AG09309 (cell line): ENCODE results near the gene CHMP3.

Source experiments
- DNase-seq: peaks from one replicate; pipeline ENCODE4 v3.0.0-alpha.2; 2010; ENCODE audit warnings: low read depth
- H3K4me3 ChIP-seq: 2 replicates; pipeline ENCODE4 v1.5.1; 2011; ENCODE audit warnings: mild to moderate bottlenecking, low read depth, low read length, moderate library complexity; ENCODE audit not compliant: control insufficient read depth
- TF ChIP-seq, protein P1 (sequence below): IDR thresholded peaks from 2 replicates; pipeline ENCODE4 v1.5.1; 2011; ENCODE audit warnings: mild to moderate bottlenecking, low read depth, low read length, inconsistent platforms; ENCODE audit not compliant: insufficient read depth, control insufficient read depth; ENCODE audit errors: missing control alignments

Gene CHMP3

DNA sequence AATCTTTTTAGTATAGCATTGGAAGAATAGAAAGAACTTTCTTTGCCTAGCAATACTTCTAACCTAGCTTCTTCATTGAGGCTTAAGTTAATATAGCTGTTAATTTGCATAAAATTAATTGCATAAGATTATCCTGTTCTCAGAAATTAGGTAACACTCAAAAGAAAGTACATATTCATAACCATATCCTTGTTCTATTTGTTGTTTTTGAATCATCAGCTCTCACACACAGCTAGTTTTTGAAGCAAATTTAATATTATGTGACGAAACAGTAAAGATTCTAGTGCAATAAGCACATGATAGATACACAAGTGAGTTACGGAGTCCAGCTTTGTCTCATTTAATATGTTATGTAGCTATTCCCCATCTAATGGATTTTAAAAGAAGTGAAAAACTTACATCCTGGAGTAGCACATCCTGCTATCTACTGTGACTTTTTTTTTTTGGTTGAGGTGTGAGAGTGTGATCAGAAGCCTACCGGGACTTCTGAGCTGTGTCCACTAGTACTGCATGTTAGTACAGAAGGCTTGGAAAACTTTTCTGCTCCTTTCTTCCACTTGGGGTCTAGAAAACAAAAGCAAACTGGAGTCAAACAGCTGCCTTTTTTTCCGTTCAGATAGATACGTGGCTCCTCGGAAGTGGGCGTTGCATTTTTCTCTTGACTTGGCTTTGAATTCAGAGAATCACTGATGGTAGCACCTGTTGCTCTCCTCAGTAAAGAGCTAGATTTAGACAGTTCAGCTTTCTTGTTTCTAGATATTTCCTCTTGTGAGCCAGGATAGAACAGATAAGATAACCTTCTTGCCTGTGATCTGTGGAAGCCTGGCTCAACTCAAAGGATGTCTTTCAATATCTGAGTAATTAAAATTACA is 94.8 kb downstream of the CHMP3 start:
- TF ChIP-seq, protein P1, sequence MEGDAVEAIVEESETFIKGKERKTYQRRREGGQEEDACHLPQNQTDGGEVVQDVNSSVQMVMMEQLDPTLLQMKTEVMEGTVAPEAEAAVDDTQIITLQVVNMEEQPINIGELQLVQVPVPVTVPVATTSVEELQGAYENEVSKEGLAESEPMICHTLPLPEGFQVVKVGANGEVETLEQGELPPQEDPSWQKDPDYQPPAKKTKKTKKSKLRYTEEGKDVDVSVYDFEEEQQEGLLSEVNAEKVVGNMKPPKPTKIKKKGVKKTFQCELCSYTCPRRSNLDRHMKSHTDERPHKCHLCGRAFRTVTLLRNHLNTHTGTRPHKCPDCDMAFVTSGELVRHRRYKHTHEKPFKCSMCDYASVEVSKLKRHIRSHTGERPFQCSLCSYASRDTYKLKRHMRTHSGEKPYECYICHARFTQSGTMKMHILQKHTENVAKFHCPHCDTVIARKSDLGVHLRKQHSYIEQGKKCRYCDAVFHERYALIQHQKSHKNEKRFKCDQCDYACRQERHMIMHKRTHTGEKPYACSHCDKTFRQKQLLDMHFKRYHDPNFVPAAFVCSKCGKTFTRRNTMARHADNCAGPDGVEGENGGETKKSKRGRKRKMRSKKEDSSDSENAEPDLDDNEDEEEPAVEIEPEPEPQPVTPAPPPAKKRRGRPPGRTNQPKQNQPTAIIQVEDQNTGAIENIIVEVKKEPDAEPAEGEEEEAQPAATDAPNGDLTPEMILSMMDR, result no peak
- H3K4me3 ChIP-seq, result no peak overlapping the region

DNA sequence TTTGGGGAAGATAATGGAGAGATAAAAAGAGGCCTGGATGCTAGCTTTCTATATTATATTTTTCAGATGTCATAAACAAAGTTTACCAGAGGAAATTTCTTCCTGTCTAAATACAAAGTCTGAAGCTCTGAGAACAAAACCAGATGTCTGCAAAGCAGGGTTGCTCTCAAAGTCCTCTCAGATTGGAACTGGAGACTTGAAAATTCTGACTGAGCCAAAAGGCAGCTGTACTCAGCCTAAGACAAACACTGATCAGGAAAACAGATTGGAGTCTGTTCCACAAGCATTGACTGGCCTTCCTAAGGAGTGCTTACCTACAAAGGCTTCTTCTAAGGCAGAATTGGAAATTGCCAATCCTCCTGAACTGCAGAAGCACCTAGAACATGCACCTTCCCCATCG is 96.9 kb downstream of the CHMP3 start:
- TF ChIP-seq, protein P1, result no peak
- H3K4me3 ChIP-seq, result no peak overlapping the region
- DNase-seq, result no peak

More for the DNA sequence above, 94.8 kb downstream of the CHMP3 start:
- DNase-seq, result no peak

DNA sequence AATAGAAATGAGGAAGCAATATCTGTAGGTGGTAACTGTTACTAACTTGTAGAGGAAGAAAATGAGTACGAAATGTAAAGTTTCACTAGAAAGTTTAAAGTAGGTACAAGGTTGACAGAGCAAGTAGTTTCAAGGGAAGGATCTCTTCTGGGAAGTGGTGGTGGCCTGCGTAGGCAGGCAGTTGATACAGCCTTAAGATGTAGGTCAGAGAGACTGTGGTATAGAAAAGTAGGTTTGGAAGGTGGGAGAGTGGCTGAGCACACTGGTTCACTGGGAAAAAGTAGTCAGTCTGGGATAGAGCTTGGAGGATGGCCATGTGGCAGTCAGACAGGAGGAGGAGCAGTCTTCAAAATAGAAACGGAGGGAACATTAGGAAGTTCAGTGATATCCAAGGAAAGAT is 98.6 kb downstream of the CHMP3 start:
- no peak overlapping the region for H3K4me3 ChIP-seq
- no peak for DNase-seq
- TF ChIP-seq, protein P1, result no peak

DNA sequence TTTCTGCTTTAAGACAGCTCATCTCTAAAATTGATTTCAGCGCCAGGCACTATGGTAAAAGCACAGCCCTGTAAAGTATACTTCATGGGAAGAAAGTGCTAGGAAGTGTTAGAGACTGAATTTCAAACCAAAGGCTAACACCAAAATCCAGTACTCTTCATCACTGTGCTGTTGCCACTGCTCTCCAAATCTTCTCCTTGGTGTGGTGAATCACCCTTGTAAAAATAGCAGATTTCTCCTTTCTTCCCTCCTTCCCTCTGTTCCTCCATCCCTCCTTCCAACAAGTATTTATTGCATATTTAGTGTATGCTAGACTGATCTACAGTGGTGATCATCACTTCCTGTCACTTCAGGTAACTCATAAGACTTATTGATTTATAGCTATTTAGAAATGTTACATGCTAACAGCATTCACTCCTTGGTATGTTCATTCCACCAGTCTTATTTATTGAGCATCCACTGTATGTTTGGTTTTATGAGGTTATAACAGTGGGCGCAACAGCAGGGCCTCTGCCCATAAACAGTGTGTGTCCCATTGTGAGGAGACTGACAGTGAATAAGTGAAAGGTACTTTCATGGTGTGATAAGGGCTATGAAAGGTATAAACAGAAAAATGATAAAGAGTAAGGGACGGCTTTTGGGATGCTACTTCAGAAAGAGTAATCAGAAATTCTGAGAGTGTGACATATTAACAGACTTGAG is 102.0 kb downstream of the CHMP3 start:
- DNase-seq, result no peak
- TF ChIP-seq, protein P1, result no peak
- no peak overlapping the region for H3K4me3 ChIP-seq

GRCh38 chr2:86455181-86455580 is 108.1 kb downstream of the CHMP3 start:
- no peak overlapping the region for H3K4me3 ChIP-seq
- no peak for DNase-seq
- TF ChIP-seq, protein P1, result no peak

- TF ChIP-seq, protein P1, result no peak
- no peak for DNase-seq
- no peak overlapping the region for H3K4me3 ChIP-seq
Measured at GRCh38 chr2:86454238-86454637, 109.0 kb downstream of the CHMP3 start.
